ENCODE data around the gene MVD.

- TF ChIP-seq CTCF (IDR thresholded peaks at IDR 0.05) (no peak), POLR2A (IDR thresholded peaks at IDR 0.05) (no peak)
Observed at GRCh38 chr16:88698646-88699045, 35.8 kb upstream of the MVD start.
